CD4-positive, alpha-beta T cell (primary cell): ENCODE data around the gene KRT76. TPM values are rescaled to one million over a fixed set of nuclear protein-coding genes. Genes with fewer than 3 reads are reported as not detected.

Experiments used
- ATAC-seq: fragments of 200-7000 bp; cut with Tn5 transposase; one replicate; pipeline ENCODE4 v1.10.0; 2022; ENCODE audit warnings: mild to moderate bottlenecking; ENCODE audit not compliant: poor library complexity
- CTCF ChIA-PET: fragments of 350-600 bp; sonication (Branson Sonifier 250); formaldehyde crosslinking; loops from one replicate; lab custom pipeline; 2021; ENCODE audit warnings: antibody characterized with exemption, inconsistent platforms; lab: Charles Lee
- POLR2A ChIA-PET: fragments of 350-600 bp; sonication (Branson Sonifier 250); formaldehyde crosslinking; loops from one replicate; lab custom pipeline; 2021; ENCODE audit warnings: antibody characterized with exemption, inconsistent platforms; lab: Charles Lee
- DNase-seq, 14 experiments: peaks; one replicate each; pipeline ENCODE4 v3.0.0-alpha.2; 2013 to 2020; ENCODE audit warnings: mixed read lengths in 2 of 14
- H3K27ac ChIP-seq, 2 donors: one replicate each; pipeline versions ENCODE4 v1.5.1 to v1.7.0; 2013; ENCODE audit warnings: low read length in 2 of 2, low read depth in 1 of 2, mild to moderate bottlenecking in 1 of 2
- H3K27me3 ChIP-seq, 2 experiments: 1 replicate in 1 of 2; 2 replicates in 1 of 2; pipeline versions ENCODE4 v1.6.1 to v1.7.0; 2013; ENCODE audit warnings: low read length in 2 of 2, control low read depth in 1 of 2, mild to moderate bottlenecking in 1 of 2, moderate library complexity in 1 of 2; ENCODE audit not compliant: insufficient read depth in 2 of 2, control insufficient read depth in 1 of 2
- H3K36me3 ChIP-seq: one replicate; pipeline ENCODE4 v1.6.1; 2013; ENCODE audit warnings: low read length, control low read depth; ENCODE audit not compliant: insufficient read depth
- H3K4me1 ChIP-seq: one replicate; pipeline ENCODE4 v1.6.1; 2013; ENCODE audit warnings: low read length, control low read depth; ENCODE audit not compliant: insufficient read depth
- H3K4me3 ChIP-seq: one replicate; pipeline ENCODE4 v1.5.1; 2013; ENCODE audit warnings: mild to moderate bottlenecking, low read length, moderate library complexity
- H3K9me3 ChIP-seq, 2 experiments: 1 replicate in 1 of 2; 2 replicates in 1 of 2; pipeline versions ENCODE4 v1.6.1 to v1.7.0; 2013; ENCODE audit warnings: low read length in 2 of 2, mild to moderate bottlenecking in 2 of 2, control low read depth in 1 of 2, moderate library complexity in 1 of 2; ENCODE audit not compliant: control insufficient read depth in 1 of 2, insufficient read depth in 1 of 2
- H3K27ac Mint-ChIP-seq: one replicate; pipeline ENCODE4 v1.8.0; 2020; ENCODE audit warnings: mixed read lengths
- H3K27me3 Mint-ChIP-seq: one replicate; pipeline ENCODE4 v1.8.0; 2021; ENCODE audit warnings: mixed read lengths
- H3K36me3 Mint-ChIP-seq: one replicate; pipeline ENCODE4 v1.8.0; 2021; ENCODE audit warnings: low read depth, mixed read lengths
- H3K4me1 Mint-ChIP-seq: one replicate; pipeline ENCODE4 v1.8.0; 2021; ENCODE audit warnings: low read depth, mixed read lengths
- H3K4me3 Mint-ChIP-seq: one replicate; pipeline ENCODE4 v1.8.0; 2020; ENCODE audit warnings: mild to moderate bottlenecking, mixed read lengths
- H3K9me3 Mint-ChIP-seq: one replicate; pipeline ENCODE4 v1.8.0; 2020; ENCODE audit warnings: mixed read lengths
- CTCF ChIP-seq: fragments of 200-600 bp; IDR thresholded peaks from one replicate; pipeline ENCODE4 v1.8.0; 2022; ENCODE audit warnings: antibody characterized with exemption, mild to moderate bottlenecking
- intact Hi-C, 2 experiments: fragments of 100-400 bp; cut with DNase I in 1 of 2; cut with micrococcal nuclease in 1 of 2; formaldehyde crosslinking; loops; one replicate each; pipeline versions ENCODE4 v1.15.1 to v1.9.0; 2023 to 2025; cut with DNase I, micrococcal nuclease
- total RNA-seq, 174 experiments: library from RNA in 2 of 174; stranded (reverse) in 2 of 174; gene quantifications; one replicate each; pipeline ENCODE4 v1.2.3 and lab custom pipeline; 2021 to 2026

The KRT76 gene
- total RNA-seq, 2 experiments from 2014 or later: not detected

GRCh38 chr12:52812749-52813148 lies 35.6 kb upstream of the KRT76 start:
- POLR2A ChIA-PET: interaction anchor here (0.9 kb wide), 1 partner anchor 23 kb away, joined by 3 read pairs; no protein-coding TSS in a partner anchor
- no peaks in the 10 kb centered on the region for H3K9me3 ChIP-seq
- intact Hi-C loops: no loop called here
- TF ChIP-seq CTCF: no peak
- H3K4me3 Mint-ChIP-seq: no peak overlapping the region
- CTCF ChIA-PET: no interaction called here
- no peak overlapping the region for H3K27ac Mint-ChIP-seq
- ATAC-seq: no peak
- no peaks in the 10 kb centered on the region for H3K9me3 Mint-ChIP-seq
- peaks cover 6% of the 10 kb centered on the region for H3K4me1 Mint-ChIP-seq
- no peak overlapping the region for H3K4me3 ChIP-seq
- DNase-seq: no peak
- H3K27me3 Mint-ChIP-seq: no peaks in the 10 kb centered on the region
- H3K36me3 Mint-ChIP-seq: no peaks in the 10 kb centered on the region
- H3K27me3 ChIP-seq: no peaks in the 10 kb centered on the region
- H3K36me3 ChIP-seq: no peaks in the 10 kb centered on the region
- H3K4me1 ChIP-seq: no peaks in the 10 kb centered on the region
- H3K27ac ChIP-seq: no peak overlapping the region

- Histone ChIP-seq H3K9me3 (no peaks in the 10 kb centered on the region), H3K4me3 (no peak overlapping the region), H3K27me3 (no peaks in the 10 kb centered on the region), H3K27ac (no peak overlapping the region), H3K4me1 (no peaks in the 10 kb centered on the region), H3K36me3 (no peaks in the 10 kb centered on the region)
- intact Hi-C loops: no loop called here
- Mint-ChIP-seq H3K27ac (no peak overlapping the region), H3K36me3 (no peaks in the 10 kb centered on the region), H3K9me3 (no peaks in the 10 kb centered on the region), H3K4me1 (no peaks in the 10 kb centered on the region), H3K27me3 (no peaks in the 10 kb centered on the region), H3K4me3 (no peak overlapping the region)
- DNase-seq: no peak
- TF ChIP-seq CTCF: no peak
- CTCF ChIA-PET: no interaction called here
- POLR2A ChIA-PET: interaction anchor here (0.9 kb wide), 1 partner anchor 23 kb away, joined by 3 read pairs; no protein-coding TSS in a partner anchor
- no peak for ATAC-seq
Measured at GRCh38 chr12:52812073-52812400, 34.9 kb upstream of the KRT76 start.

GRCh38 chr12:52811191-52812072 lies 34.3 kb upstream of the KRT76 start:
- Histone ChIP-seq H3K27me3 (no peaks in the 10 kb centered on the region), H3K9me3 (no peaks in the 10 kb centered on the region), H3K4me1 (no peaks in the 10 kb centered on the region), H3K36me3 (no peaks in the 10 kb centered on the region), H3K27ac (no peak overlapping the region), H3K4me3 (no peak overlapping the region)
- H3K27ac Mint-ChIP-seq: no peak overlapping the region
- no peak for TF ChIP-seq CTCF
- no peaks in the 10 kb centered on the region for H3K4me1 Mint-ChIP-seq
- intact Hi-C loops: no loop called here
- ATAC-seq (no peak), DNase-seq (no peak)
- ChIA-PET CTCF (no interaction called here), POLR2A (no interaction called here)
- H3K9me3 Mint-ChIP-seq: no peaks in the 10 kb centered on the region
- no peak overlapping the region for H3K4me3 Mint-ChIP-seq
- H3K27me3 Mint-ChIP-seq: no peaks in the 10 kb centered on the region
- H3K36me3 Mint-ChIP-seq: no peaks in the 10 kb centered on the region
